Activated CD4-positive, alpha-beta T cell treated with anti-CD3 and anti-CD28 coated beads, Interleukin-2, amount 10 ng/mL, durations not matched to agents 24 days and 14 days (primary cell): ENCODE results near the gene DEPP1. TPM values are rescaled to one million over a fixed set of nuclear protein-coding genes. Genes with fewer than 3 reads are reported as not detected.

Source experiments
- DNase-seq: peaks from one replicate; pipeline ENCODE4 v3.0.0; 2022
- H3K27ac Mint-ChIP-seq: one replicate; pipeline ENCODE4 v1.8.0; 2022; ENCODE audit warnings: mild to moderate bottlenecking, mixed read lengths
- H3K27me3 Mint-ChIP-seq: one replicate; pipeline ENCODE4 v1.8.0; 2022; ENCODE audit warnings: mixed read lengths
- H3K36me3 Mint-ChIP-seq: one replicate; pipeline ENCODE4 v1.8.0; 2022; ENCODE audit warnings: low read depth, mild to moderate bottlenecking, mixed read lengths
- H3K4me1 Mint-ChIP-seq: one replicate; pipeline ENCODE4 v1.8.0; 2021; ENCODE audit warnings: mixed read lengths
- H3K4me3 Mint-ChIP-seq: one replicate; pipeline ENCODE4 v1.8.0; 2022; ENCODE audit warnings: mild to moderate bottlenecking, moderate library complexity, mixed read lengths
- H3K9me3 Mint-ChIP-seq: one replicate; pipeline ENCODE4 v1.8.0; 2021; ENCODE audit warnings: mixed read lengths
- intact Hi-C: fragments of 100-400 bp; cut with micrococcal nuclease; formaldehyde crosslinking; loops from one replicate; pipeline ENCODE4 v1.15.1; 2023
- total RNA-seq: library from RNA; stranded (reverse); gene quantifications from 2 replicates; pipeline ENCODE4 v1.2.3, GENCODE V29; 2022

The DEPP1 gene
- total RNA-seq, 1 donor from 2014 or later = 3.3 TPM

- intact Hi-C loops = no loop called here
- H3K36me3 Mint-ChIP-seq = no peaks in the 10 kb centered on the region
- peaks cover 28% of the 10 kb centered on the region for H3K4me1 Mint-ChIP-seq
- H3K9me3 Mint-ChIP-seq = no peaks in the 10 kb centered on the region
- H3K27me3 Mint-ChIP-seq = no peaks in the 10 kb centered on the region
- no peak overlapping the region for H3K27ac Mint-ChIP-seq
- no peak for DNase-seq
- no peak overlapping the region for H3K4me3 Mint-ChIP-seq
Observed at GRCh38 chr10:44979281-44980191, 927 bp upstream of the DEPP1 start.

- intact Hi-C loops = no loop called here
- no peaks in the 10 kb centered on the region for H3K27me3 Mint-ChIP-seq
- H3K36me3 Mint-ChIP-seq = no peaks in the 10 kb centered on the region
- DNase-seq = no peak
- peaks cover 31% of the 10 kb centered on the region for H3K4me1 Mint-ChIP-seq
- peak overlapping the region; percentile 67 for H3K27ac Mint-ChIP-seq
- H3K9me3 Mint-ChIP-seq = no peaks in the 10 kb centered on the region
- peak overlapping the region; percentile 84 for H3K4me3 Mint-ChIP-seq
Observed at GRCh38 chr10:44978213-44978569, 418 bp downstream of the DEPP1 start.

- peak overlapping the region; percentile 54 for H3K27ac Mint-ChIP-seq
Observed at GRCh38 chr10:44977287-44978212, 1.1 kb downstream of the DEPP1 start.

GRCh38 chr10:44976352-44977198, 2.0 kb downstream of the DEPP1 start:
- Mint-ChIP-seq H3K27me3 (no peaks in the 10 kb centered on the region), H3K4me3 (peak overlapping the region; percentile 60), H3K4me1 (peaks cover 31% of the 10 kb centered on the region), H3K36me3 (no peaks in the 10 kb centered on the region), H3K27ac (no peak overlapping the region), H3K9me3 (no peaks in the 10 kb centered on the region)
- DNase-seq = no peak
- intact Hi-C loops = no loop called here

More at GRCh38 chr10:44977287-44978212, 1.1 kb downstream of the DEPP1 start:
- Mint-ChIP-seq H3K9me3 (no peaks in the 10 kb centered on the region), H3K4me3 (peak overlapping the region; percentile 84), H3K4me1 (peaks cover 31% of the 10 kb centered on the region), H3K36me3 (no peaks in the 10 kb centered on the region), H3K27me3 (no peaks in the 10 kb centered on the region)
- no peak for DNase-seq
- intact Hi-C loops = no loop called here

GRCh38 chr10:44975431-44976331, 2.9 kb downstream of the DEPP1 start:
- Mint-ChIP-seq H3K4me3 (peak overlapping the region; percentile 36), H3K27me3 (no peaks in the 10 kb centered on the region), H3K36me3 (no peaks in the 10 kb centered on the region), H3K27ac (peak overlapping the region; percentile 41), H3K4me1 (peaks cover 25% of the 10 kb centered on the region), H3K9me3 (no peaks in the 10 kb centered on the region)
- intact Hi-C loops = loop anchor here (1.0 to 2.0 kb wide), 3 partner anchors 16 to 43 kb away; partner anchors contain the start of genes RASSF4 and ZNF22
- no peak for DNase-seq

- H3K9me3 Mint-ChIP-seq = no peaks in the 10 kb centered on the region
- H3K36me3 Mint-ChIP-seq = no peaks in the 10 kb centered on the region
- H3K4me3 Mint-ChIP-seq = peak overlapping the region; percentile 77
- intact Hi-C loops = loop anchor here (1.0 to 2.0 kb wide), 3 partner anchors 16 to 43 kb away; partner anchors contain the start of genes RASSF4 and ZNF22
- no peaks in the 10 kb centered on the region for H3K27me3 Mint-ChIP-seq
- DNase-seq = peak; percentile 93
- peak overlapping the region; percentile 80 for H3K27ac Mint-ChIP-seq
- H3K4me1 Mint-ChIP-seq = peaks cover 22% of the 10 kb centered on the region
Observed at GRCh38 chr10:44974628-44975430, 3.8 kb downstream of the DEPP1 start.

- no peak for DNase-seq
- Mint-ChIP-seq H3K36me3 (no peaks in the 10 kb centered on the region), H3K4me1 (peaks cover 23% of the 10 kb centered on the region), H3K27me3 (no peaks in the 10 kb centered on the region), H3K4me3 (peak overlapping the region; percentile 77), H3K27ac (peak overlapping the region; percentile 80), H3K9me3 (no peaks in the 10 kb centered on the region)
- intact Hi-C loops = loop anchor here (2.0 kb wide), 1 partner anchor 27 kb away; the partner anchor contains the start of gene ZNF22
Observed at GRCh38 chr10:44974082-44974627, 4.5 kb downstream of the DEPP1 start.

GRCh38 chr10:44973323-44974081, 5.1 kb downstream of the DEPP1 start:
- DNase-seq = peak; percentile 69
- intact Hi-C loops = loop anchor here (2.0 kb wide), 1 partner anchor 27 kb away; the partner anchor contains the start of gene ZNF22
- H3K4me3 Mint-ChIP-seq = no peak overlapping the region
- no peaks in the 10 kb centered on the region for H3K27me3 Mint-ChIP-seq
- H3K27ac Mint-ChIP-seq = no peak overlapping the region
- peaks cover 24% of the 10 kb centered on the region for H3K4me1 Mint-ChIP-seq
- no peaks in the 10 kb centered on the region for H3K9me3 Mint-ChIP-seq
- no peaks in the 10 kb centered on the region for H3K36me3 Mint-ChIP-seq

GRCh38 chr10:44972874-44973306, 5.7 kb downstream of the DEPP1 start:
- Mint-ChIP-seq H3K27ac (no peak overlapping the region), H3K4me3 (no peak overlapping the region), H3K9me3 (no peaks in the 10 kb centered on the region), H3K36me3 (no peaks in the 10 kb centered on the region), H3K27me3 (no peaks in the 10 kb centered on the region), H3K4me1 (peaks cover 29% of the 10 kb centered on the region)
- DNase-seq = no peak
- intact Hi-C loops = no loop called here

GRCh38 chr10:44971935-44972757, 6.5 kb downstream of the DEPP1 start:
- Mint-ChIP-seq H3K4me3 (no peak overlapping the region), H3K36me3 (no peaks in the 10 kb centered on the region), H3K4me1 (peaks cover 35% of the 10 kb centered on the region), H3K9me3 (no peaks in the 10 kb centered on the region), H3K27ac (peak overlapping the region; percentile 51), H3K27me3 (no peaks in the 10 kb centered on the region)
- intact Hi-C loops = no loop called here
- DNase-seq = no peak
